Globus pallidus (tissue), 1 donor: Measurements from ENCODE around the gene MTOR.

ENCODE experiments used
- DNase-seq: peaks from one replicate; pipeline ENCODE4 v3.0.0-alpha.2; 2015; ENCODE audit warnings: low spot score

MTOR gene

GRCh38 chr1:11216074-11216473 is 46.3 kb downstream of the MTOR start:
- DNase-seq: no peak

- no peak for DNase-seq
These were observed 46.9 kb downstream of the MTOR start for GRCh38 chr1:11215381-11216005.

GRCh38 chr1:11214698-11215380 is 47.5 kb downstream of the MTOR start:
- no peak for DNase-seq

- peak; percentile 88 for DNase-seq
These were observed 50.3 kb downstream of the MTOR start for GRCh38 chr1:11211925-11212587.

GRCh38 chr1:11211461-11211860 is 50.9 kb downstream of the MTOR start:
- DNase-seq: no peak

GRCh38 chr1:11207898-11208611 is 54.3 kb downstream of the MTOR start:
- DNase-seq: no peak

- DNase-seq: no peak
These were observed 57.8 kb downstream of the MTOR start for GRCh38 chr1:11204396-11205190.

- DNase-seq: peak; percentile 86
These were observed 63.3 kb downstream of the MTOR start for GRCh38 chr1:11198851-11199594.

- no peak for DNase-seq
These were observed 64.1 kb downstream of the MTOR start for GRCh38 chr1:11198257-11198656.

GRCh38 chr1:11197359-11197758 is 65.0 kb downstream of the MTOR start:
- no peak for DNase-seq

- no peak for DNase-seq
These were observed 65.4 kb downstream of the MTOR start for GRCh38 chr1:11196945-11197344.

GRCh38 chr1:11194407-11195176 is 67.8 kb downstream of the MTOR start:
- DNase-seq: no peak

GRCh38 chr1:11193376-11193775 is 69.0 kb downstream of the MTOR start:
- DNase-seq: no peak

- no peak for DNase-seq
These were observed 73.4 kb downstream of the MTOR start, which contains the start of gene ANGPTL7 for GRCh38 chr1:11188858-11189451. Gene ANGPTL7, plus strand, starts transcription at chr1:11189355. Its CDS starts 225 bp downstream, at chr1:11189580.

GRCh38 chr1:11188381-11188780 is 74.0 kb downstream of the MTOR start:
- no peak for DNase-seq

GRCh38 chr1:11187931-11188330 is 74.4 kb downstream of the MTOR start:
- peak; percentile 23 for DNase-seq

- DNase-seq: no peak
These were observed 74.9 kb downstream of the MTOR start for GRCh38 chr1:11187494-11187893.

GRCh38 chr1:11187000-11187399 is 75.4 kb downstream of the MTOR start:
- DNase-seq: peak; percentile 55

GRCh38 chr1:11184973-11185372 is 77.4 kb downstream of the MTOR start:
- DNase-seq: peak; percentile 29

GRCh38 chr1:11182884-11183283 is 79.5 kb downstream of the MTOR start:
- DNase-seq: no peak
